ENCODE data around the gene SMC6. TPM values are rescaled to one million over a fixed set of nuclear protein-coding genes. Genes with fewer than 3 reads are reported as not detected.

SMC6 gene
- total RNA-seq, 2 donors from 2014 or later: 14.1 to 14.4 TPM

DNA sequence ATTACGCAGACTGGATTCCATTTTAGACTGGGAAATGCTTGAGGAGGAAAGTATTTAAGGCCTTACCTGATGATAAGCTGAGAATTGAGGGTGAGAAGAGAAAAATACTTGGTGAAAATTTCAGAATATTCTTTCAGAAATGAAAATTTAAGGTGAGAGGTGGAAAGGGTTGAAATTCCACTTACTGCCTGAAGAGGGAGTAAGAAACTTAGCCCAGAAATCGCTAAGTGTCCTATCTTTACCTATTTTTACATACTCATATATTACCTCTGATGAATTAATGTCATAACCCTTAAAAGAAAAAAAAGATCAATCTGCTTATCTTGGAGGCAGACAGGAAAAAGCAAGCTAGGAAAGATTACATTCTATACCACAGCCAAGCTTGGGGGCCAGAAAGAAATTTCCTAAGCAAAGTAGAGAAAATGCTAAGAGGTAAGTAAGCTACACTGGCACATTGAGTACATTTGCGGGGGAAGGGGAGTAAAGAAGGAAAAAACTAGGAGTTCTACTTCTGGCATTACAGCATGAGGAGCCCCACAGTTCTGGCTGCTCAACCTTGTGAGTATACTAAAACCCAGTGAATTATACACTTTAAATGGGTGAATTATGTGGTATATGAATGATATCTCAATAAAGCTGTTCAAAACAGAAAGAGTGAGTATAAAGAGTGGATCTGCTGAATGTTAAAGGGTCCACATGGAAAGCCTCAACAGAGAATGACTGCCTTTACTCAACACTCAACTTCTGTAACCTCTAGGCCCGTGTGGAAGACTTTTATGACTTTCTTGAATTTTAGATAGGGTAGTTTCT lies 33.8 kb downstream of the SMC6 start:
- peak; percentile 51 for ATAC-seq
- H3K9me3 ChIP-seq (ENCODE audit: control insufficient read depth, low read length, poor library complexity, severe bottlenecking): no peaks in the 10 kb centered on the region
- no peak for DNase-seq
- H3K36me3 Mint-ChIP-seq (ENCODE audit: low read depth): no peaks in the 10 kb centered on the region
- H3K27ac Mint-ChIP-seq: peak overlapping the region; percentile 41
- no peak overlapping the region for H3K4me3 Mint-ChIP-seq
- peaks cover 3% of the 10 kb centered on the region for H3K4me1 Mint-ChIP-seq
- no peaks in the 10 kb centered on the region for H3K27me3 Mint-ChIP-seq

DNA sequence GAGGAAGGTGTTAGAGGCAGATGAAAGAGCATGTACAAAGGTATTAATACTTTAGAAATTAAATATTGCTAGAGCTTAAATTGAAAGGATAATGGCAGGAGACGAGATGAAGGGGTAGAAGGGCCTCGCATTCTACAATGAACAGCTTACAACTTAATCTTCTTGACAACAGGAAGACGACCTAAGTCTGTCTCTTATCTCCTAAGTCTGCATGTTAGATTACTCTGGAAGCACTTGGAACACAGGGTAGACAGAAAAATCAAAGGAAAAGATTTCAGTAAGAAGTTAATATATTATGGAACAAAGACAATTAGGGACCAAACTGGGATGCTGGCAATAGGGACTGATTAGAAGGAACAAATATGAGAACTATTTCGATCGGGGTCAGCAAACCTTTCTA lies 34.9 kb downstream of the SMC6 start:
- Mint-ChIP-seq H3K27ac (no peak overlapping the region), H3K4me1 (peaks cover 3% of the 10 kb centered on the region), H3K4me3 (no peak overlapping the region), H3K27me3 (no peaks in the 10 kb centered on the region), H3K36me3 (ENCODE audit: low read depth) (peaks cover 4% of the 10 kb centered on the region)
- ATAC-seq (no peak), DNase-seq (no peak)
- H3K9me3 ChIP-seq (ENCODE audit: control insufficient read depth, low read length, poor library complexity, severe bottlenecking): no peaks in the 10 kb centered on the region

DNA sequence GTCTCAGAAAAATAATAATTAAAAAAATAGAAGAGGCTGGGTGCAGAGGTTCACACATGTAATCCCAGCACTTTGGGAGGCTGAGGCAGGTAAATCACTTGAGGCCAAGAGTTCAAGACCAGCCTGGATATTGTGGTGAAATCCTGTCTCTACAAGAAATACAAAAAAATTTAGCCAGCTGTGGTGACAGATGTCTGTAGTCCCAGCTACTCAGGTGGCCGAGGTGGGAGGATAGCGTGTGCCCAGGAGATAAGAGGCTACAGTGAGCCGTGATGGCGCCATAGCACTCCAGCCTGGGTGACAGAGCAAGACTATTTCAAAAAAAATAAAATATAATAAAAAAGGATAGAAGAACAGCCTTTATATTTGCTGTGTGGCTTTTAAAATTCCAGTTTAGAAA lies 35.9 kb downstream of the SMC6 start:
- H3K9me3 ChIP-seq (ENCODE audit: control insufficient read depth, low read length, poor library complexity, severe bottlenecking): no peaks in the 10 kb centered on the region
- Mint-ChIP-seq H3K4me3 (no peak overlapping the region), H3K36me3 (ENCODE audit: low read depth) (peaks cover 9% of the 10 kb centered on the region), H3K27ac (no peak overlapping the region), H3K27me3 (no peaks in the 10 kb centered on the region), H3K4me1 (peaks cover 3% of the 10 kb centered on the region)
- ATAC-seq: no peak
- no peak for DNase-seq

DNA sequence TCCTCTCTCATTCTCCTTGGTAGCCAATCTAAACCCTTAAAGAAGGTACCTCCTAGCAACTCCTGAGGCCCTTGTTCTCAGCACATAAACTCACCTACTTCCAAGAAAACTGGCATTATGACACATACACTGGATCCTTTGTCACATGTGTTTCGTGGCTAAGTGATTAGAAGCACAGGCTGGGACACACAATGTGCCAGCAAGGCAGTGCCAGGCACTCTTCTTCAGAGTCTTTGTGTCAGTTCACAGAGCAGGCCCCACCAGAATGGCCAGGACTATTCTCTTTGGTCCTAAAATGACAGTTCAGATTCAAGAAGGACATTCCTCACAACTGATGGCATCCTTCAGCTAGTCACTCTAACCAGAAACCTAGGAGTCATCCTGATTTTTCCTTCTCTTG lies 40.3 kb downstream of the SMC6 start:
- H3K4me1 Mint-ChIP-seq: no peaks in the 10 kb centered on the region
- no peak overlapping the region for H3K27ac Mint-ChIP-seq
- no peak overlapping the region for H3K4me3 Mint-ChIP-seq
- H3K9me3 ChIP-seq (ENCODE audit: control insufficient read depth, low read length, poor library complexity, severe bottlenecking): no peaks in the 10 kb centered on the region
- ATAC-seq: no peak
- DNase-seq: no peak
- H3K36me3 Mint-ChIP-seq (ENCODE audit: low read depth): peaks cover 14% of the 10 kb centered on the region
- no peaks in the 10 kb centered on the region for H3K27me3 Mint-ChIP-seq

DNA sequence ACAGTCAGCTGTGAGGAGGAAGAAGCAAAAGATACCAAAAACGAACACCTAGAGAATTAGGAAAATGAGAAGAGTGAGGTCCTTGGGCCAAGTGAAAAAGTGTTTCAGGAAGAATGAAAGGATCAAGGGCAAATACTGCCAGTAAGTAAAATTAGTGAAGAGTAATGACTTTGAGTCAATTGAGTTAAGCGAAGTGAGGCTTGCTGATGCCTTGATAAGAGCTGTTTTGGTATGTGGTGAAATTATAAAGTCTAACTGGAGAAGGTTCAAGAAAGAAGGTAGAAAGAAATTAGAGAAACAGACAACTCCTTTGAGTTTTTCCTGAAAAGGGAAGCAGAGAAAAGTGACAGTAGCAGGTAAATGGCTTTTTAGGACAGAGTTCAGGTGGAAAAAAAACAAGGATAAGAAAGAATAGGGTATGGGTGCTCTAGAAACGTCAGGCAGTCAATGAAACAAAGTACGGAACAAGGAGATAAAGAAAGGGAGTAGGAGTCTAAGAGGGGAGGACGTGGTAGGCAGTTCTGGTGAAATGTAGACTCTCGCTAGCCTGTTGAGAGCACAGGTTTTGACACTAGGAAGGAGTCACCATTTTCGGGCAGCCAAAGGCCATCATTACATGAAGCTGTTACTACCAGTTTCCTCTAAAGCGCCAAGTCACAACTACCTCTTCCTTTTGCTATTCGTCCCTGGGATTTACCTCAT lies 42.9 kb downstream of the SMC6 start:
- H3K36me3 Mint-ChIP-seq (ENCODE audit: low read depth): peaks cover 16% of the 10 kb centered on the region
- ATAC-seq: no peak
- no peaks in the 10 kb centered on the region for H3K9me3 ChIP-seq (ENCODE audit: control insufficient read depth, low read length, poor library complexity, severe bottlenecking)
- H3K4me3 Mint-ChIP-seq: no peak overlapping the region
- no peaks in the 10 kb centered on the region for H3K4me1 Mint-ChIP-seq
- no peak for DNase-seq
- no peak overlapping the region for H3K27ac Mint-ChIP-seq
- no peaks in the 10 kb centered on the region for H3K27me3 Mint-ChIP-seq

DNA sequence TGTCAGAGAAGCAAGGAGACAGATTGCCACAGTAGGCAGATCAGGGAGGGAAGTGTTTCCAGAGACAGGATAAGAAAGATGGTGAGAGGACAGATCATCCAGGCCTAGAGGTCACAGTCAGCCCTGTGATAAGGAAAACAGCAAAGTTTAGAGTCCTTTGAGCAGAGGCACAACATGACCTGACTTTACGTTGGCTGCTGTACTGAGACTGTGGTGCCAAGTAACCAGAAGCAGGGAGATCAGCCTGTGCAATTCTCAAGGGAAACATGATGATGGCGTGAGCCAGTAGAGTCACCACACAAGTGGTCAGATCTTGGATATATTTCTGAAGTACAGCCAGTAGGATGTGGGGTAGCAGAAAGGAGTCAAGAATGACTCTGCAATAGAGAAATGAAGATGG lies 43.7 kb downstream of the SMC6 start:
- ATAC-seq (no peak), DNase-seq (no peak)
- H3K9me3 ChIP-seq (ENCODE audit: control insufficient read depth, low read length, poor library complexity, severe bottlenecking): no peaks in the 10 kb centered on the region
- Mint-ChIP-seq H3K4me1 (no peaks in the 10 kb centered on the region), H3K4me3 (no peak overlapping the region), H3K27ac (no peak overlapping the region), H3K27me3 (no peaks in the 10 kb centered on the region), H3K36me3 (ENCODE audit: low read depth) (peaks cover 16% of the 10 kb centered on the region)

DNA sequence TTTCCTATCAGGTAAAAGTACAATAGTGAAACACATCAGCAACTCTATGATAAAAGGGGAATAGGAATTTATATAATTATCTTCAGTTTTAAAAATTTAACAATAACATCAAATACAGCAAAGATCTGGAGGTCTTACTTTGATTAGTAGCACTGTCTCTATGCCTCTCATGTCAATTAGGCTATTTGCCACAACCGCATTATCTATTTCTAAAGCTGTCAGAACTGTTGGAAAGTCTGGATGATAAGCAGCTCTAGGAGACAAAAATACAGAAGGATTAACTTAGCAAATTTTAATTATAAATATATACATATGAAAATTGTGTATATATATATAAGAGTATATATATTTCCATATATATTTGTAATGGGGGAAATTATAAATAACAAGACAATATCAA lies 45.1 kb downstream of the SMC6 start:
- peaks cover 14% of the 10 kb centered on the region for H3K36me3 Mint-ChIP-seq (ENCODE audit: low read depth)
- no peaks in the 10 kb centered on the region for H3K9me3 ChIP-seq (ENCODE audit: control insufficient read depth, low read length, poor library complexity, severe bottlenecking)
- H3K27ac Mint-ChIP-seq: no peak overlapping the region
- DNase-seq (no peak), ATAC-seq (no peak)
- no peaks in the 10 kb centered on the region for H3K27me3 Mint-ChIP-seq
- no peaks in the 10 kb centered on the region for H3K4me1 Mint-ChIP-seq
- no peak overlapping the region for H3K4me3 Mint-ChIP-seq

DNA sequence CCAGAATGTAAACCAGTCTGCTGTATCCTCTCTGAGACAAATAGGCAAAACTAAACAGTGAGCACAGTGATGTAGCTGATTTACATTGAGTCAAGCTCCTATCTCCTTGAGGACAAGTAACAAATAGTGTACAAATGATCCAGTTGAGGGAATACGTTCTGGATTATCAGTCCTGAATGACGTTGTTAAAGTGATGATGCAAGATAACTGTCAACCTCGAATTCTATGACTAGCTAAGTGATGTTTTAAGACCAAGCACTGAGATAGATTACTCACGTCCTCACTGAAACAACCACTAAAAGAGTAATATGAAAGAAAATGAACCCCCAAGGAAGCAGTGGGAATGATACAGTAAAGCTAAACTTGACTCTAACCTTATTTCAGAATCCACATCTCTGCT lies 46.8 kb downstream of the SMC6 start:
- H3K4me3 Mint-ChIP-seq: no peak overlapping the region
- H3K36me3 Mint-ChIP-seq (ENCODE audit: low read depth): peaks cover 5% of the 10 kb centered on the region
- H3K4me1 Mint-ChIP-seq: no peaks in the 10 kb centered on the region
- ATAC-seq (no peak), DNase-seq (no peak)
- no peaks in the 10 kb centered on the region for H3K9me3 ChIP-seq (ENCODE audit: control insufficient read depth, low read length, poor library complexity, severe bottlenecking)
- H3K27me3 Mint-ChIP-seq: no peaks in the 10 kb centered on the region
- no peak overlapping the region for H3K27ac Mint-ChIP-seq

DNA sequence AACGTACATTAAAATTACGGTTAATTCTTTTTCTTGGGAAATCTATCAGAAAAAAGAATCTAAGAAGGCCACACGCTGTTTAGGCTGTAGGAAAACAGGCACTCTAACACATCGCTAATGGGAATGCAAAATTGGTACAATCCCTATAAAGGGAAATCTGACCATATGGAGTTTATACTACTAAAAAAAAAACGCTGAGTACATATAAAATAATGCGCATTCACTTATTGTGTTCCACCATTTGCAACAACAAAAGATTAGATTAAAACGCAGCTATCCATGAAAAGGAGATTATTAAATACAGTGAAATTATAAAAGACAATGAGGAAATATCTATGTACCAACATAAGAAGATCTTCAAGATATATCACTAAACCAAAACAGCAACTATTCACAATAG lies 62.8 kb downstream of the SMC6 start:
- peaks cover 13% of the 10 kb centered on the region for H3K36me3 Mint-ChIP-seq (ENCODE audit: low read depth)
- peaks cover 5% of the 10 kb centered on the region for H3K4me1 Mint-ChIP-seq
- H3K4me3 Mint-ChIP-seq: peak overlapping the region; percentile 59
- no peaks in the 10 kb centered on the region for H3K9me3 ChIP-seq (ENCODE audit: control insufficient read depth, low read length, poor library complexity, severe bottlenecking)
- ATAC-seq: no peak
- no peaks in the 10 kb centered on the region for H3K27me3 Mint-ChIP-seq
- H3K27ac Mint-ChIP-seq: no peak overlapping the region
- no peak for DNase-seq

DNA sequence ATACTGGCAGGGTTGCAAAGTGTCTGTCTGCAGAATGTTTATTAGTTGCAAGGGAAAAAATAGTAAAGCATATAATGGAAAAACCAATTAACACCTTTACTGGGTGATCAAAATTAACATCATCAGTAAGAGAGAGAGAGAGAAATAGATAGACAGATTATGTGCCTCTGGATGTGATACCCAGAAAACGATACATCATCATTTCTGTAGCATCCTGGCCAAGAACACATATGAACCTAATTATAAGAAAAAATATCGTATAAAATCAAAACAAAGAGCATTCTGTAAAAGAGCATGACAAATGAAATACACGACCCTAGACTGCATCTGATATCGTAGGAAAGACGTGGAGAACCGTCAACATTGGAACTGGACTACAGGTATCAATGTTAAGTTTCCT lies 64.6 kb downstream of the SMC6 start:
- ATAC-seq (no peak), DNase-seq (no peak)
- Mint-ChIP-seq H3K36me3 (ENCODE audit: low read depth) (peaks cover 15% of the 10 kb centered on the region), H3K4me3 (no peak overlapping the region), H3K27ac (no peak overlapping the region), H3K4me1 (peaks cover 7% of the 10 kb centered on the region), H3K27me3 (no peaks in the 10 kb centered on the region)
- H3K9me3 ChIP-seq (ENCODE audit: control insufficient read depth, low read length, poor library complexity, severe bottlenecking): no peaks in the 10 kb centered on the region

DNA sequence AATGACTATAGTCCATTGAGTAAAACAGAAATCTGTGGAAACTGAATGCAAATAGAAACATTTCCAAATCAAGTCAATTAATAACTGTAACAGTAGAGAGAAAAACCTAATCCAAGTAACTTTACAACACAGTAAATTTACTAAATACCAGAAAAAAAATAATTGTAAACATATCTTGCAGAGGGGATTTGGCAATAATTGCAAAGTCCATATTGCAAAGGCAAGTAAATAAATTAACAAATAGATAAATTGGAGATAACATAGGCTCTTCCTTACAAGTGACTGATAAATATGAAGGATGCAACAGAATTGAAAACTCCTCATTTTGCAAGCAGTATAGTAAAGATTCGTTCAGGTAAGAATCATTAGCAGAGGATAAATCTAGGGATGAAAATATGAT lies 65.0 kb downstream of the SMC6 start:
- peaks cover 7% of the 10 kb centered on the region for H3K4me1 Mint-ChIP-seq
- peaks cover 13% of the 10 kb centered on the region for H3K36me3 Mint-ChIP-seq (ENCODE audit: low read depth)
- no peak overlapping the region for H3K27ac Mint-ChIP-seq
- DNase-seq (no peak), ATAC-seq (no peak)
- no peak overlapping the region for H3K4me3 Mint-ChIP-seq
- no peaks in the 10 kb centered on the region for H3K27me3 Mint-ChIP-seq
- no peaks in the 10 kb centered on the region for H3K9me3 ChIP-seq (ENCODE audit: control insufficient read depth, low read length, poor library complexity, severe bottlenecking)

DNA sequence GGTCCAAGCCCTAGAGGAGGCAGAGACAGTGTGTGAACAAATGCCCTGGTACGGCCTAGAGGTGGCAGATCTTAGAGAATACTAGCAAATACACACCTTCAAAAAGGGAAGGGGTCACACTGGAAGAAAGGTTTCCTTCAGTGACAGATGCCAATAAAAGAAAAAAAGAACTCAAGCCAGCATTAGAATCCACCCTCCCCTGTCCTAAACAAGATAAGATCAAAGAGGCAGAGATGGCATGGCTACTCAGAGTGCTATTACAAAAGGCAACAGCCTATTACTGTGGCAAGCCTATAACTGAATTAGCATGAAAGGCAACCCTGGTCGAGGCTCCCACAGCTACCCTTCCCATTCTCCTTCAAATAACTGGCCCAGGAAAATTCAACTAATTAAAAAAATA lies 69.6 kb downstream of the SMC6 start:
- no peaks in the 10 kb centered on the region for H3K9me3 ChIP-seq (ENCODE audit: control insufficient read depth, low read length, poor library complexity, severe bottlenecking)
- Mint-ChIP-seq H3K36me3 (ENCODE audit: low read depth) (peaks cover 16% of the 10 kb centered on the region), H3K27me3 (no peaks in the 10 kb centered on the region), H3K4me3 (no peak overlapping the region), H3K27ac (no peak overlapping the region), H3K4me1 (peaks cover 3% of the 10 kb centered on the region)
- DNase-seq: no peak
- no peak for ATAC-seq

DNA sequence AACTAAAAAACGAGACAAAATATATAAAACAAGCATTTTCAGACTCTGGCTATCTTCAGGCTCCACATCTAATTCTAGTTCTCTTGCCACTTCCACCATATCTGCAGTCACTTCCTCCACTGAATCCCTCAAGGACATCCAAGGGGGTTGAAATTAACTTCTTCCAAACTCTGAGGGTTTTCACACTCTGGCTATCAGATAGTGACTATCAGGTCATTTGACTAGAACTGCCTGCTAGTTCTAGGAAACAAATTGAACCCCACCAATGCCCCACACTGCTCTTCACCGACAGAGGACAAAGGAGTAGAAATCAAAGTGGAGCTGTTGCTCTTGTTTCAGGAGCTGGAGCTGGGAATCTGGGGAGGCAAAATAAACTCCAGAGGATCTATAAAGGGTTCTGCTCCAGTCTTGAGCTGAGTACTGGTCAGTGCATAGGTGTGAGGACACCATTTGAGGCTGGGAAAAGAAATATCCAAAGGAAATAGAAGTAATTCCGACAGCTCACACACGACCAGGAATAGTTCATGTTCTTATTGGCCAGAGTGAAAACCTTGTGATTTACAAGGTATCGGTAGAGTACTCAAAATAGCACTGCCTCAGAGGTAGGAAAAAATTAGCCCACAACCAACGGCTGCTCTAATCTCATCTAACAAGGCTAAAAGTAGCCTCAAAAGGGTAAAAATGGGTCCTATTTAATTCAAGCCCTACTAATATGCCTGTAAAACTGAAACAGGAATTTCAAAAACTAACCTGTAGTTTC lies 71.3 kb downstream of the SMC6 start:
- no peak for DNase-seq
- no peaks in the 10 kb centered on the region for H3K9me3 ChIP-seq (ENCODE audit: control insufficient read depth, low read length, poor library complexity, severe bottlenecking)
- no peak overlapping the region for H3K27ac Mint-ChIP-seq
- no peaks in the 10 kb centered on the region for H3K27me3 Mint-ChIP-seq
- H3K4me3 Mint-ChIP-seq: no peak overlapping the region
- H3K36me3 Mint-ChIP-seq (ENCODE audit: low read depth): peaks cover 10% of the 10 kb centered on the region
- peaks cover 2% of the 10 kb centered on the region for H3K4me1 Mint-ChIP-seq
- ATAC-seq: no peak
